ENCODE measurements around the gene CABP7.

CABP7 gene

DNA sequence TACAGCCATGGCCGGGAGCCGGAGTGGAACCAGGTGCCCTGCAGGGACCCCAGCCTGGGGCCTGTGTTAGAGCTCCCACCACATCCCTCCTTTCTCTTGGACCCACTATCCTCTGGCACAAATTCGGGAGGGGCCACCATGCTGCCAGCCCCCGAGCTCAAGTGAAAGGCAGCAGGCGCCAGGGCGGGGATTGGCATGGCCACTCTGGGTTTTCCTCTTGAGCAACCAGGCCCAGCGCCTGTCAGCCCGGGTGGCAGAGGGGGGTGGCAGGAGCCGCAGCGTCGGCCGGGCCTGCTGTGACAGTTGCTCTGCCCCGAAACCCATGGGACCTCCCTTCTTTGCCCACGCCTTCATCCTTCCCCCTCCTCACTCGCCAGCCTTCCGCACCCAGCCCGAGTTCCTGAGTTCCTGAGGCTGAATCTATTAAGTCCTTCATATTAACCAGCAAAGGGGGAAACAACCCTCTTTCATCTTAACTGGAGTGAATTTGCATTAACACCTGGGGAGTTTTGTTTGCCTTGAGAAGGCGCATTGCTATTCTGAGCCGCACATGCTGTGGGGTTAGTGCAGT lies 16.8 kb upstream of the CABP7 start:
- Histone ChIP-seq H4K20me1 (ENCODE audit: insufficient read depth) (no peaks in the 10 kb centered on the region), H3K4me2 (no peak overlapping the region), H3K4me1 (ENCODE audit: low read depth, poor library complexity, severe bottlenecking) (no peaks in the 10 kb centered on the region), H3K27ac (no peak overlapping the region), H3K36me3 (ENCODE audit: insufficient read depth) (no peaks in the 10 kb centered on the region), H3K9ac (no peak overlapping the region), H3K79me2 (ENCODE audit: insufficient read depth, low read depth) (no peaks in the 10 kb centered on the region), H3K27me3 (ENCODE audit: insufficient read depth, low read depth) (peaks cover 2% of the 10 kb centered on the region; the same call in 1 of the 2 replicates), H2AFZ (ENCODE audit: low read depth) (no peak overlapping the region), H3K4me3 (IDR thresholded peaks at IDR 0.05; ENCODE audit: insufficient read depth, low read depth, low read length) (no peak overlapping the region)
- TF ChIP-seq, protein P1, sequence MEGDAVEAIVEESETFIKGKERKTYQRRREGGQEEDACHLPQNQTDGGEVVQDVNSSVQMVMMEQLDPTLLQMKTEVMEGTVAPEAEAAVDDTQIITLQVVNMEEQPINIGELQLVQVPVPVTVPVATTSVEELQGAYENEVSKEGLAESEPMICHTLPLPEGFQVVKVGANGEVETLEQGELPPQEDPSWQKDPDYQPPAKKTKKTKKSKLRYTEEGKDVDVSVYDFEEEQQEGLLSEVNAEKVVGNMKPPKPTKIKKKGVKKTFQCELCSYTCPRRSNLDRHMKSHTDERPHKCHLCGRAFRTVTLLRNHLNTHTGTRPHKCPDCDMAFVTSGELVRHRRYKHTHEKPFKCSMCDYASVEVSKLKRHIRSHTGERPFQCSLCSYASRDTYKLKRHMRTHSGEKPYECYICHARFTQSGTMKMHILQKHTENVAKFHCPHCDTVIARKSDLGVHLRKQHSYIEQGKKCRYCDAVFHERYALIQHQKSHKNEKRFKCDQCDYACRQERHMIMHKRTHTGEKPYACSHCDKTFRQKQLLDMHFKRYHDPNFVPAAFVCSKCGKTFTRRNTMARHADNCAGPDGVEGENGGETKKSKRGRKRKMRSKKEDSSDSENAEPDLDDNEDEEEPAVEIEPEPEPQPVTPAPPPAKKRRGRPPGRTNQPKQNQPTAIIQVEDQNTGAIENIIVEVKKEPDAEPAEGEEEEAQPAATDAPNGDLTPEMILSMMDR (conservative IDR thresholded peaks at IDR 0.05; ENCODE audit: low read depth, low read length) = no peak

DNA sequence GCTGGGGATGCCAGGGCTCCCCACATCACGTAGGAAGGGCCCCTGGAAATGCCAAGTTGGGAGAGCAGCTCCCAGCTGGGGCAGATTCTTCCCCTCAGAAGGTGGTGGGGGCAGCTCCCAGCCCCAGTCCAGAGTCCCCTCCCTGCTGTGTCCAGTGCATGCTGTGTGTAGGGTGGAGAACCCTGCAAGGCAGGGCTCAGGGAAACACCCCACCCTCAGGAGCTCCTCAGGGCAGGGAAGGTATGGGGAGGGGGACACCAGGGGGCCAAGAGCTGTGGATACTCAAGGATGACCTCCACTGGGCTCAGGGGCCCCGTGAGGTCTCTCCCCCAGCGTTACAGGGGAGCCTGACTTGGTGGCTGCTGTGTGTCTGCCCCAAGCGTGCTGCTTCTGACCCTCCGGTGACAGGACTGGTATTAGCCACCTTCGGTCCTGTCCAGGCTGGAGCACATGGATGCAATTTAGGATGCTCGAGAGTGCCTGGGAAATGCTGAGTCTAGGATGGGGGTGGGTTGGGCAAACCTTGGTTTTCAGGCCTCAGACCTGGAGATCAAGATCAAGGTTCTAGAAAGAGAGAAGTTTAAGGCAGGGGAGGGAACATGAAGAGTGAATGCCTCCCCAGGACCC lies 16.1 kb upstream of the CABP7 start:
- TF ChIP-seq, protein P1 (conservative IDR thresholded peaks at IDR 0.05; ENCODE audit: low read depth, low read length) = no peak
- H3K36me3 ChIP-seq (ENCODE audit: insufficient read depth) = no peaks in the 10 kb centered on the region
- H3K9ac ChIP-seq = no peak overlapping the region
- no peaks in the 10 kb centered on the region for H3K79me2 ChIP-seq (ENCODE audit: insufficient read depth, low read depth)
- H3K27ac ChIP-seq = no peak overlapping the region
- no peaks in the 10 kb centered on the region for H4K20me1 ChIP-seq (ENCODE audit: insufficient read depth)
- no peaks in the 10 kb centered on the region for H3K4me1 ChIP-seq (ENCODE audit: low read depth, poor library complexity, severe bottlenecking)
- H3K4me2 ChIP-seq = no peak overlapping the region
- no peak overlapping the region for H3K4me3 ChIP-seq (IDR thresholded peaks at IDR 0.05; ENCODE audit: insufficient read depth, low read depth, low read length)
- no peak overlapping the region for H2AFZ ChIP-seq (ENCODE audit: low read depth)
- peaks cover 6% of the 10 kb centered on the region; the same call in 1 of the 2 replicates for H3K27me3 ChIP-seq (ENCODE audit: insufficient read depth, low read depth)

DNA sequence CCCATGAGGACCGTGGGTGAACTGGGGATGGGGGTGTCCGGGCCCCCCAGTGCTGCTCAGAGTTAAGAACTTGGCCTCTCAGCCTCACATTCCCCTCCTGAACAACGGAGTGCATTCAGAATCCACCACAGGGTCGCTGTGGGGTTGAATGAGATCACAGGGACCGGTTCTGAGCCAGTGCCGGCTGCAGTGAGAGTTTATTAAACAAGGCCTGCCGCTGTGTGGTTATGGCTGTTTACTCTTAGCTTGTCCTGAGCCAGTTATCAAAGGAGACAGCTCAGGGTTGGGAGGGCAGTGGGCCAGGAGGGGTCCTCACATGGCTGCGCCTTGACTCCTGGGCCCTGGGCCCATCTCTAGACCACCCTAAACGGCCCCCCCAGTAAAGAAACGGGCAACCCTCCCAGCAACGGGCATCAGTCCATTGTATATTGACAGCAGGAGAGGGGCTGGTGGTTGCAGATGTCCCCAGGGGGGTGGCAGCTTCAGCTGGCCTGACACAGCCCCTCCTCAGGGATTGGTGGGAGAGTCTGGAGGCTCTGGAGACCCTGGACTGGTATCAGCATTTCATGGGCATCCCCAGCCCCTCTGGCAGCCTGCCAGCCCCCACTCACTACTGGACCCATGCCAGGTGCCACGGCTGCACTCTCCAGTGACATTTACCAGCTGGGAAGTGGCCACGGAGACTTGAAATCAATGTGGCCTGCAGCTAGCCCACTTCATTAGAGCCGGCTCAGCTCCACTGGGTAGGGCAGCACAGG lies 15.1 kb upstream of the CABP7 start:
- no peaks in the 10 kb centered on the region for H3K4me1 ChIP-seq (ENCODE audit: low read depth, poor library complexity, severe bottlenecking)
- no peaks in the 10 kb centered on the region for H3K36me3 ChIP-seq (ENCODE audit: insufficient read depth)
- H3K27ac ChIP-seq = no peak overlapping the region
- no peak overlapping the region for H3K4me3 ChIP-seq (IDR thresholded peaks at IDR 0.05; ENCODE audit: insufficient read depth, low read depth, low read length)
- TF ChIP-seq, protein P1 (conservative IDR thresholded peaks at IDR 0.05; ENCODE audit: low read depth, low read length) = no peak
- H3K79me2 ChIP-seq (ENCODE audit: insufficient read depth, low read depth) = no peaks in the 10 kb centered on the region
- no peaks in the 10 kb centered on the region for H4K20me1 ChIP-seq (ENCODE audit: insufficient read depth)
- no peak overlapping the region for H3K4me2 ChIP-seq
- no peak overlapping the region for H3K9ac ChIP-seq
- H3K27me3 ChIP-seq (ENCODE audit: insufficient read depth, low read depth) = peaks cover 6% of the 10 kb centered on the region; the same call in 1 of the 2 replicates
- no peak overlapping the region for H2AFZ ChIP-seq (ENCODE audit: low read depth)

DNA sequence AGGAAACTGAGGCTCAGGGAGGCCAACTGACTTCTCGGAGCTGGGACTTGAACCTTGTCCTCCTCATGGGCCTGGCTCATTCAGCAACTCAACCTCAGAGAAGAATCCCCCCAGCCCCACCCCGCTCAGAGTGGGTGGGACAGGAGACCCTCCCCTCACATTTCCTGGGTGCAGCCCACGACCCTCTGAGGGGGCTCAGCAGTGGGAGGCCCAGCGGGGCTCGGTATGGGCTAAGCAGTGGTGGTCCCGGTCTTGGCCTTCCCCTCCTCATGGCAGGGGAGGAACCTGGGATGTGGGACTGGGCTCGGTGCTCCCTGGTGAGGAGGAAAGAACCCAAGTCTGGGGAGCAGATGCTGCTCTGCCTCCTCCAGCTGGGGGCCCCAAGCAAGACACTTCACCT lies 14.2 kb upstream of the CABP7 start:
- Histone ChIP-seq H3K4me2 (no peak overlapping the region), H3K36me3 (ENCODE audit: insufficient read depth) (no peaks in the 10 kb centered on the region), H3K27me3 (ENCODE audit: insufficient read depth, low read depth) (peaks cover 6% of the 10 kb centered on the region; the same call in 1 of the 2 replicates), H3K9ac (no peak overlapping the region), H3K4me1 (ENCODE audit: low read depth, poor library complexity, severe bottlenecking) (no peaks in the 10 kb centered on the region), H3K4me3 (IDR thresholded peaks at IDR 0.05; ENCODE audit: insufficient read depth, low read depth, low read length) (no peak overlapping the region), H2AFZ (ENCODE audit: low read depth) (no peak overlapping the region), H4K20me1 (ENCODE audit: insufficient read depth) (no peaks in the 10 kb centered on the region), H3K27ac (no peak overlapping the region), H3K79me2 (ENCODE audit: insufficient read depth, low read depth) (no peaks in the 10 kb centered on the region)
- TF ChIP-seq, protein P1 (conservative IDR thresholded peaks at IDR 0.05; ENCODE audit: low read depth, low read length) = no peak
